SK-N-MC (cell line): ENCODE results near the gene SNX10.

ENCODE experiments used
- DNase-seq: peaks from one replicate; pipeline ENCODE4 v3.0.0-alpha.2; 2011; ENCODE audit warnings: low read depth, low spot score
- H3K27ac ChIP-seq: fragments of 200-600 bp; sonication (generic); 2 replicates; pipeline ENCODE4 v1.5.1; 2016; ENCODE audit warnings: mixed run types
- H3K36me3 ChIP-seq: fragments of 200-600 bp; sonication (generic); 2 replicates; pipeline ENCODE4 v1.6.1; 2017; ENCODE audit warnings: antibody characterized with exemption, low read length, mixed read lengths; ENCODE audit not compliant: insufficient read depth
- H3K4me3 ChIP-seq: fragments of 200-600 bp; sonication (generic); 2 replicates; pipeline ENCODE4 v1.5.1; 2016
- H3K9ac ChIP-seq: fragments of 200-600 bp; sonication (generic); 2 replicates; pipeline ENCODE4 v1.8.0; 2017; ENCODE audit warnings: mixed run types, mixed read lengths; ENCODE audit not compliant: insufficient read length
- H3K9me3 ChIP-seq: fragments of 200-600 bp; sonication (generic); 2 replicates; pipeline ENCODE4 v1.6.1; 2017; ENCODE audit warnings: low read depth, mild to moderate bottlenecking, antibody characterized with exemption, low read length, moderate library complexity, mixed read lengths
- EZH2 ChIP-seq: fragments of 200-600 bp; sonication (generic); IDR thresholded peaks from one replicate; pipeline ENCODE4 v1.6.1; 2017; ENCODE audit warnings: antibody characterized with exemption
- FOXP2 ChIP-seq: optimal IDR thresholded peaks from 2 replicates; pipeline ENCODE3; 2011; ENCODE audit warnings: mild to moderate bottlenecking, moderate library complexity; ENCODE audit not compliant: insufficient read depth; ENCODE audit errors: extremely low read length, control extremely low read depth
- POLR2AphosphoS5 ChIP-seq: IDR thresholded peaks from 2 replicates; pipeline ENCODE4 v1.6.1; 2012; ENCODE audit warnings: mild to moderate bottlenecking, low read depth, low read length, borderline replicate concordance

The SNX10 gene

GRCh38 chr7:26348234-26348851 lies 56.7 kb downstream of the SNX10 start:
- no peaks in the 10 kb centered on the region for H3K9me3 ChIP-seq
- H3K27ac ChIP-seq = no peak overlapping the region
- TF ChIP-seq EZH2 = no peak
- TF ChIP-seq POLR2AphosphoS5 = no peak
- no peak for TF ChIP-seq FOXP2
- H3K9ac ChIP-seq = no peak overlapping the region
- no peaks in the 10 kb centered on the region for H3K36me3 ChIP-seq
- DNase-seq = no peak
- no peak overlapping the region for H3K4me3 ChIP-seq

- Histone ChIP-seq H3K4me3 (no peak overlapping the region), H3K9ac (no peak overlapping the region), H3K27ac (no peak overlapping the region), H3K36me3 (no peaks in the 10 kb centered on the region), H3K9me3 (no peaks in the 10 kb centered on the region)
- peak; percentile 35 for DNase-seq
- TF ChIP-seq POLR2AphosphoS5 (no peak), FOXP2 (no peak), EZH2 (no peak)
Observed at GRCh38 chr7:26349005-26349915, 57.6 kb downstream of the SNX10 start.

DNA sequence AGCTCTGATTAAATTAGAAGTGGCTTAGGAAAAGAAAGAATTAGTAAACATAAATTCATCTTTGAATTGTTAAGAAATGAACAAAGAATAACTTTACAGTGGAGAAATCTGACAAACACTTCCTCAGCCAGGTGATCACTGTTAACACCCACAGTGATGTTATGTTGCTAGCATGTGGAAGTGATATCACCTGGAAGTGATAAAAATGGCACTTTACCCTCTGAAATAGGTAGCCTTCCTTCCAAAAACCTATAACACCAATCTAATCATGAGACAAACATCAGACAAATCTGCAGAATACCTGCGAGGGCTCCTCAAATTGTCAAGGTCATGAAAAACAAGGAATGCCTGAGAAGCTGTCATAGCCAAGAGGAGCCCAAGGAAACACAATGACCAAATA lies 59.5 kb downstream of the SNX10 start:
- no peak for DNase-seq
- H3K4me3 ChIP-seq = no peak overlapping the region
- H3K9ac ChIP-seq = no peak overlapping the region
- H3K36me3 ChIP-seq = no peaks in the 10 kb centered on the region
- no peak for TF ChIP-seq EZH2
- no peak for TF ChIP-seq FOXP2
- TF ChIP-seq POLR2AphosphoS5 = no peak
- H3K9me3 ChIP-seq = no peaks in the 10 kb centered on the region
- H3K27ac ChIP-seq = no peak overlapping the region

DNA sequence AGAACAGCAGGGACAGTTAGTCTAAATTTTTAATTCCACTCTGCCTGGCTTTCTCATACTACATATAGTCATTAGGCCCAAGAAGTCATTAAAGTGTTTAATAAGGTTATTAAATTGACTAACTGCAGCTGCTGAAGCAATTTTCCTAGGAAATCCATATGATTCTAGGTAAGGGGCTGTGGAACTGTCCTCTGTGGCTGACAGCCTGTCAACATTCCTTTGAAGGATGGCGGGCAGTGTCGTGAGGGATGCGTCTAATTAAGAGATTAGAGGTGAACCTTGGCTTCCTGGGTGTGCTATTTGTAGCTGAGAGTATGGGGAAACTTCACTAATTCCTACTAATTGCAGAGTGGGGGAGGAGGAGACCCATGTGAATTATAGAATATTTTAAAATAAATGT lies 64.6 kb downstream of the SNX10 start:
- no peak overlapping the region for H3K27ac ChIP-seq
- no peaks in the 10 kb centered on the region for H3K9me3 ChIP-seq
- H3K4me3 ChIP-seq = no peak overlapping the region
- no peak overlapping the region for H3K9ac ChIP-seq
- H3K36me3 ChIP-seq = no peaks in the 10 kb centered on the region
- TF ChIP-seq EZH2 = no peak
- no peak for TF ChIP-seq POLR2AphosphoS5
- TF ChIP-seq FOXP2 = no peak
- DNase-seq = no peak

GRCh38 chr7:26356929-26357798 lies 65.5 kb downstream of the SNX10 start:
- no peaks in the 10 kb centered on the region for H3K36me3 ChIP-seq
- TF ChIP-seq FOXP2 (no peak), POLR2AphosphoS5 (no peak), EZH2 (no peak)
- no peak for DNase-seq
- H3K4me3 ChIP-seq = no peak overlapping the region
- no peak overlapping the region for H3K9ac ChIP-seq
- no peak overlapping the region for H3K27ac ChIP-seq
- H3K9me3 ChIP-seq = no peaks in the 10 kb centered on the region

- TF ChIP-seq FOXP2 (no peak), EZH2 (no peak), POLR2AphosphoS5 (no peak)
- DNase-seq = no peak
- no peak overlapping the region for H3K4me3 ChIP-seq
Observed at GRCh38 chr7:26357799-26358151, 66.1 kb downstream of the SNX10 start.

GRCh38 chr7:26360650-26361049 lies 69.0 kb downstream of the SNX10 start:
- Histone ChIP-seq H3K9ac (no peak overlapping the region), H3K27ac (no peak overlapping the region)
- TF ChIP-seq EZH2 = no peak
- no peak for TF ChIP-seq FOXP2
- TF ChIP-seq POLR2AphosphoS5 = no peak

More at GRCh38 chr7:26357799-26358151, 66.1 kb downstream of the SNX10 start:
- H3K27ac ChIP-seq = no peak overlapping the region
- H3K9ac ChIP-seq = no peak overlapping the region
- no peaks in the 10 kb centered on the region for H3K36me3 ChIP-seq
- no peaks in the 10 kb centered on the region for H3K9me3 ChIP-seq

GRCh38 chr7:26361637-26362036 lies 70.0 kb downstream of the SNX10 start:
- DNase-seq = no peak
- TF ChIP-seq EZH2 (no peak), FOXP2 (no peak), POLR2AphosphoS5 (no peak)
- no peaks in the 10 kb centered on the region for H3K36me3 ChIP-seq
- H3K27ac ChIP-seq = no peak overlapping the region
- H3K9me3 ChIP-seq = no peaks in the 10 kb centered on the region
- H3K9ac ChIP-seq = no peak overlapping the region
- no peak overlapping the region for H3K4me3 ChIP-seq

More at GRCh38 chr7:26360650-26361049, 69.0 kb downstream of the SNX10 start:
- DNase-seq = no peak
- H3K36me3 ChIP-seq = no peaks in the 10 kb centered on the region
- H3K9me3 ChIP-seq = no peaks in the 10 kb centered on the region
- no peak overlapping the region for H3K4me3 ChIP-seq
